NCI-H1105 treated with DMSO at 0.1 percent for 48 hours (cell line): ENCODE data around the gene GRID2.
"Not testable (repeated sequence)": the region's sequence is repeated elsewhere in the genome, so short reads cannot be mapped to it uniquely, and the experiment has no call there.

Source experiments
- DNase-seq: peaks from one replicate; lab custom pipeline; 2025; lab: John Stamatoyannopoulos, UW

Gene GRID2

DNA sequence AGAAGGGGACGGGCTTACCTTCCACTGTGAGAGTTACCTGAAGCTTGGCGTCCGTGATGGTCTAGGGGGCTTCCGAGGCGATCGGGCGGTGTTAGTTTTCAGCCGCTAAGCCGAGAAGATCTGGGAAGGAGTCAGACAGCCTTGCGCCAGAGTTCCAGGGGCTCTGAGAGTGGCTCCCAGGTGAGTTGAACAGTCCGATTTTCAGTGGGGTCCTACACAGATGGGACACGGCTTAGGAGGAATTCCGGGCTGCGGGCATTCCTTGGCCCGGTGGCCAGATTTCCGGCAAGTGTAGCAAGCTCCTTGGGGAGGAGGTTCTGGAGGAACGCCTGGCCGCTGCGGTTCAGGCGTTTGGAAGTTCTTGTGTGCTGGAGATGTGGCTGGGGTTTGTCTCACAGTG is 138.4 kb downstream of the GRID2 start:
- DNase-seq = not testable (repeated sequence)

DNA sequence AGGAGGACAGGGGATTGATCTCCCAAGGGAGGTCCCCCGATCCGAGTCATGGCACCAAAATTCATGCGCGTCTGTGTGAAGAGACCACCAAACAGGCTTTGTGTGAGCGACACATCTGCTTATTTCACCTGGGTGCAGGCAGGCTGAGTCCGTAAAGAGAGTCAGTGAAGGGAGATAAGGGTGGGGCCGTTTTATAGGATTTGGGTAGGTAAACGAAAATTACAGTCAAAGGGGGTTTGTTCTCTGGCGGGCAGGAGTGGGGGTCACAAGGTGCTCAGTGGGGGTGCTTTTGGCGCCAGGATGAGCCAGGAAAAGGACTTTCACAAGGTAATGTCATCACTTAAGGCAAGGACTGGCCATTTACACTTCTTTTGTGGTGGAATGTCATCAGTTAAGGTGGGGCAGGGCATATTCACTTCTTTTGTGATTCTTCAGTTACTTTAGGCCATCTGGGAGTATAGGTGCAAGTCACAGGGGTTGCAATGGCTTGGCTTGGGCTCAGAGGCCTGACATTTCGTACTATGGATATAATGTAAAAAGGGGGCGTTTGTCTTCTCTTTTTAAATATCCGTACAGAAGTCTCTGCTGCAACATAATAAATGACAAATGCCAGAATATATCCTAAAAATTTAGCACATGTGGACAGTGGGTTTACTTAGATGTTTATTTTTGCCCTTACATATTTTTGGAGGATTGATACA is 140.5 kb downstream of the GRID2 start:
- DNase-seq = not testable (repeated sequence)

DNA sequence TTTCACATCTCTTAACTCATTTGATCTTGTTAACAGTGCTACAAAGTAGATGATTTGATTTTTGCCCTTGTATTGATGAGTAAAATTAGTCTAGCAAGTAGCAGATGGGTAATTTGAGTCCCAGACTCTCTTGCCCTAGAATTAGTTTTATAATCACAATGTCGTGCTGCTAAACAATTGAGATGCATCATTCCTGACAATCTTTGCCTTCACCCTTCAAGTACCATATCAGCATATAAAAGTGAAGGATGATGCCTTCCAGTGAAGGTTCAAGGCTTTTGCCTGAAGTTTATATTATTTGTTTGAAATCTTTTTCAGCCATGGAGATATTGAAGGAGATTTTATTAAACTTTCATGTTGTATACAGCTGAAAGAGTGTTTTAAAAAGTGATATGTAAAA is 141.4 kb downstream of the GRID2 start:
- DNase-seq = no peak

DNA sequence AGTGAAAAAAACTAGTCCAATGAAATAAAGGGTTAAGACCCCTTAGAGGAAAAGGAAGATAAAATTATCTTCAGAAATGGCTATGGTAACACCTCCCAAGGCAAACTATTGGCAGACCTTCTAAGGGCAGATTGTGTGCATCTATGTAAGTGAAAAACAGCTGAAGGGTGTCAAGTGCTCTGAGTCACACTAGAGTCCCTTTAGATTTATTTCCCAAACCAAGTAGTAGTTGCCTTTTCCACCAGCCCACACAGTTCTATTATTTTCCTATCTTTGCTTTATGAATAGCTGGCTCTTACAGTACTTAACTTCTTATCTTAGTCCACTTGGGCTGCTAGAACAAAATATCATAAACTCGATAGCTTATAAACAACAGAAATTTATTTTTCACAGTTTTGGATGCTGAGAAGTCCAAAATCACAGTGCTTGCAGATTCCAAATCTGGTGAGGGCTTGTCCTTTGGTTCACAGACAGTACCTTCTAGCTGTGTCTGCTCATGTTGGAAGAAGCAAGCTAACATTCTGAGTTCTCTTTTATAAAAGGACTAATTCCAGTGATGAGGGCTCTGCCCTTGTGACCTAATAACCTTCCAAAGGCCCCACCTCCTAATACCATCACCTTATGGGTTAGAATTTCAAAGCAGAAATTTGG is 143.6 kb downstream of the GRID2 start:
- DNase-seq = no peak

DNA sequence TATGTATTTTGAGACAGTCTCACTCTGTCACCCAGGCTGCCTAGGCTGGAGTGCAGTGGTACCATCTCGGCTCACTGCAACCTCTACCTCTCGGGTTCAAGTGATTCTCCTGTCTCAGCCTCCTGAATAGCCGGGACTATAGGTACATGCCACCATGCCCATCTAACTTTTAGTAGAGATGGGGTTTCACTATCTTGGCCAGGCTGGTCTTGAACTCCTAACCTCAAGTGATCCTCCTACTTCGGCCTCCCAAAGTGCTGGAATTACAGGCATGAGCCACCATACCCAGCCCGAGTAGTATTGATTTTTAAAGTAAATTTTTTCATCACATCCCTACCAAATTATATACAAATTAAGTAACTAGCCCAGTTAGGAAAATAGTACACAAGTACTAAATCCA is 144.4 kb downstream of the GRID2 start:
- DNase-seq = not testable (repeated sequence)

DNA sequence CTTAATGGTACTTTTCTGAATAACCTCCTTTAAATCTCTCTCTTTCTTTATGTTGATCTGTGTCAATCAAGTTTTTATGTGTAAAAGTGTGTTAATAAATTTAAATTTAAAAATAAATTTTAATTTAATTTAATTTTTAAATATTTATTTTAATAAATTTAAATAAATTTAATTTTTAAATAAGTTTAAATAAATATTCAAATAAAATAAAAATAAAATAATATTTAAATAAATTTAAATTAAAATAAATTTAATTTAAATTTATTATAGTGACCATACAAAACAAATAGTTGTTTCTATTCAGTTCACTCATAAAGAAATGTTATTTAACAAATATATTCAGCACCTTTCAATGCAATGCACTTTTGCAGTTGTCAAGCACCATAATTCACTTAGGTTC is 146.9 kb downstream of the GRID2 start:
- DNase-seq = no peak

DNA sequence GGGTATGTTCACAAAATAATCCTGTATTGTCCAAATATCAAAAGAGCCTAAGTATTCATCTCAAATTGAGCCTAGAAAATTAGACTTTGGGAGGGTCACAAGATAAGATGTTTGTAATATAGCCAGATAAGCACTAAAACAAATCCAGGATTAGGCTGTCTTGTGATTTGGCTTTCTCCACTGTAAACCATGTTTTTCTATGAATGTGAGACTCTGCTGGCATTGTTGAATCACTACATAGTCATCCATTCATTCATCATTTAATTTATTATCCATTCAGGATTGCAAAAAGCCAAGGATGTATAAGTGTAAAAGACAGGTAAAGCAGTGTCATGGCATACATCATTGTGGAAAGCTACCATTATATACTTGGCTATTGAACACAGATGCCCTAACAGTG is 148.0 kb downstream of the GRID2 start:
- DNase-seq = no peak

DNA sequence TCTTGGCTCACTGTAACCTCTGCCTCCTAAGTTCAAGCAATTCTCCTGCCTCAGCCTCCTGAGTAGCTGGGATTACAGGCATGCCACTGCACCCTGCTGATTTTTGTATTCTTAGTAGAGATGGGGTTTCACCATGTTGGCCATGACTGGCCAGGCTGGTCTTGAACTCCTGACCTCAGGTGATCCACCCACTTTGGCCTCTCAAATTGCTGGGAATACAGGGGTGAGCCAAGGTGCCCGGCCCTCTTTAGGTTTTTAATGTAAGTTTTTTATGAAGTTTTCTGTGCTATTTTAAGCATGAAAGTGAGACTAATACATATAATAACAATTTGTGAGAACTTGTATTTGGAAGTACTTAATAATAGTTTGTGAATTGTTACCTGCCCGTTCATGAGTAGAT is 148.6 kb downstream of the GRID2 start:
- not testable (repeated sequence) for DNase-seq

DNA sequence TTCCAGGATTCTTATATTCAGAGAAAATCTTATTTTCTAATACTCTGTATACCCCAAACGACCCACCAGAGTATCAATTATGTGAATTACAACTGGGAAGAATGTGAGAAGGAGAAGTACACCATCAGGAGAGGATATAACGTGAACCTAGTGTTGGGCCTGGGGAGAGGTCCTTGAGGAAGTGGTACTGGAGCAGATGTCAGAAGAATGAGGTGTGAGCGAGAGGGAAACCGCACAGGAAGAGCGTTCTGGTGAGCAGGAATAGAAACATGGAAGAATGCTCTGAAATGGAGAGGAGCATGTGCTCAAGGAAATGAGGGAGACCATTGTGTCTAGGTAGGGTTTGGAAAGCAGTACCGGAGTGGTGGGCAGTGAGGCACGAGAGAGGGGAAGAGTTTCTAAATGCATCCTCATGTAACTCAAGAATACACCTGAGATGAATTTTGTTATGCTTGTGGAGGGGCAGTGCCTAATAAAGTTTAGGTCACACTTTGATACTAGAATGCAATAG is 151.6 kb downstream of the GRID2 start:
- no peak for DNase-seq

DNA sequence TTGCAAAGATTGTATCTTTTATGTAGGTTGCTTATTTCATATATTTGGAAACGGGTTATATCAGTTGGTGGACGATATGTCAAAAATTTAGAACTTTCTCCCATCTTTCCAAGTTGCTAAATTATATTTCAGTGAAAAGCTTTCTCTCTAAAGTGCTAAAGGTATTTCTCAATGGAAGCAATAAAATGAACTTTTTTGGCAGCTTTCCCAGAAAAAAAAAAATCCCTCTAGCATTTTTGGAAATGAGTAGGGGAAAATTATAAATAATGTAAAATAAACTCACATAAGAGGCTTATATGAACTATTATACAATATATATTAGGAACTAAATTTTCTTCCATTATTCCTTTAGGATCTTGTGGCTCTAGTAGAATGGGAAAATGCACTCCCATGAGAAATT is 152.2 kb downstream of the GRID2 start:
- DNase-seq = peak; percentile 2

DNA sequence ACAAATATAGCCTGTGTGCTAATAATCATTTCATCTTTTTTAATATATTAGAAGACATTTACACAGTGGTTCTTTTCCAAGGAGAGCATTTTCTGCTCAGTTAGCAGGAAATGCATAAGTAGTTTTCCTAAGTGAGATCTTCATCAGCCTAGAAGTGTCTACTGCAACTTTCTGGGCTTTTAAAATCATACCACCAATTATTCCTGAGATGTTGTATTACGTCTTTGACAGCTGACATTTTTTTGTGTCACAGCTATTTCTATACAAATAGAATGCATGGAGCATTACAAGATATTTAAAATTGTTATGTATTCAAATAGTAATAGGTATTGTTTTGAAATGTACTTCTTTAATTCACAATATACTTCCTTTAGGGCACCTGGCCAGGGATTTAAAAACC is 158.0 kb downstream of the GRID2 start:
- no peak for DNase-seq

DNA sequence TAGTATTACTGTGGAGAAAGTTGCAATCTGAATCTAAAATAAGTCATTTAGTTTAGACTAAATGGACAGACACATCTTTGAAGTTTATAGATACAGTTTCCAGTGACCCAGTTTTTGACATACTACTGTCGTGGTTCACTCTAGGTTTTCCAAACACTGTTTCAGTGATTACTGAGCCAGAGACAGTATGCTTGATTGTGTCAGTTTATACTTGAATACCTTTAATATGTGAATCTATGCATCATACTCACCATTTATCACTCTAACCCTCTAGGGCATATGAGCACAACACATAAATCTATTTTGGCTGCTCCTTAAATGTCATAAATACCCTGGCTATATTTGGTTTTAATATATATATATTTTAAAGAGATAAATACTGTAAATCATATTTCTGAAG is 173.5 kb downstream of the GRID2 start:
- no peak for DNase-seq

DNA sequence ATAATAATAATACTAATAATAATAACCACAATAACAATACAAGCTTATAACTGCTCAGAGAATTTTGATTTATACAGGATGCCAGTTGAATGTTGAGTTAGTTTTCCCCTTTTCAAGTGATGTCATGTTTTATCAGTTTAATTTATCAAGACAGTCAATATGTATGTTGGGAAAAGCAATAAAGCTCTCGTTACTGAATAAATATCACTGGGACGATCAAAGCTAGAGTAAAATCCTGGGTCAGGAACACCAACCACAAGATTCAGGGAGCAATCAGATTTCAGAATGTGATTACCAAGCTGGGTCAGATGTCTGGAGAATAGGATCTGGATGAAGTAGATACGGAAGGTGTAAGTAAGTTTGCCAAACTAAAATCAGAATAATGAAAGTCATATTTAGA is 179.6 kb downstream of the GRID2 start:
- no peak for DNase-seq

DNA sequence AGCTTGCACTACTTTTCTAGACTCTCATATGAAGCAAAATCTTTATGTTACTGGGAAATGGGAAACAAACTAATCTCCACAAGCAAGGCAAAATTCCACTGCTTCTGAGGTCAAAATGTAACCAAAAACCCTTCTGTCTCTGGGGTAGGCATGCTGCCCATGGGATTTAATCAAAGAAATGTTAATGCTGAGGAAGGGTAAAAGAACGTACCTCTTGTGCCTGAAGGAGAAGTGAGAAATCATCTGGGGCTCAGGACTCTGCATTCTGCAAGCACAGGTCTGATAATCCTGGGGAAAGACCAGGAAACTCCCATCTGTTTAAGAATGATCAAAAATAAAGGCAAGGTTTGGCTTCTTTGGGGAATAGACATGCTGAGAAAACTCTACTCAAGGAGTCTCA is 184.7 kb downstream of the GRID2 start:
- DNase-seq = no peak

DNA sequence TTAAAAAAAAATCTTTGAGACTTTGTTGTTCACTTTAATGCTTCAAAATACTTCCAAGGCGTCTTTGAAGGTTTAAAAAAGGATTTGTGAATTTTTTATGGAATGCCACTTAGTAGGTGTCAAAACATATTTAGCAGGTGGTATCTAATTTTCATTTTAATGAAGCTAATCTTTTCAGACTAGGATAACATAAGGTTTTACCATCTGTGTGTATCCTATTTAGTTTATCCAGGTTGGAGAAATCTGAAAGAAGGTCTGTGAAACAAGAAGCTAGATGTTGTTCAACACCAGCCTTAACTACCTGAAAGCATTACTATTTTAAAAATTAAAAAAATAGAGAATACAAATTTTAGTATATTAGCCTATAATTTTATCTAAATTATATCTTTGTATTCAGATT is 193.4 kb downstream of the GRID2 start:
- DNase-seq = no peak

DNA sequence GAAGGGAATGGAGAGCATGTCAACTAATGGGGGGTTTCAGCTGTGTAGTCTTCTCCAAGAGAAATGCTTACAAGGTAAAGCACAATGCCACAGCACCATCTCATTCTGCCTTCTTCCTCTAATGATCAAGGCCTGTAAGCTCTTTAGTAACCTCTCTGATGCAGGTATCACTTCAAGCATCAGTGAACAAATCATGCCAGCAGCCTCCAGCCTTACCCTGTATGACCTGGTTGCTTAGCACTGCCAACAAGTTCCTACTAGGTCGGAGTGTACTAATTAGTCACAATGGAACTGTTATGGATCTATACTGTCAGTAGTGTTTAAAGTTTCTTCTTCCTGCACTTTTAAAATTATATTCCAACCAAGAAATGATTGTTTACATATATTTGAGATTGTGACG is 197.7 kb downstream of the GRID2 start:
- peak; percentile 9 for DNase-seq

DNA sequence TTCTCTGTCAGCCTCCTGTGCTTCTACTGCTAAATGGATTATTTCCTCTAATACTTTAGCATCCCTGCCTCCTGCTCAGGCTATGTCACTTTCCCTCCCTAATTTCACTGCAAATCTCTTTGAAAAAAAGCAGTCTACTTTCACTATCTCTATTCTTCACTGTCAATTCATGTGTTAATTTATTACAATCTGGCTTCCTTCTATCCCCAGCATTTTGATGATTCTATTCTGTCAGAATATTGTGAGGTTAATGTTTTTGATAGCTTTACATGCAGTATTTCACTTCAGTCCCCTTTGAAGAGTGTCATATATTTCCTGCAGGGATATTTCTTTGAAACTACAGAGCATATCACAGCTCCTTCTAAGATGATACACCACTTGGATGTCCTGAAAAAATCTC is 203.2 kb downstream of the GRID2 start:
- DNase-seq = no peak

DNA sequence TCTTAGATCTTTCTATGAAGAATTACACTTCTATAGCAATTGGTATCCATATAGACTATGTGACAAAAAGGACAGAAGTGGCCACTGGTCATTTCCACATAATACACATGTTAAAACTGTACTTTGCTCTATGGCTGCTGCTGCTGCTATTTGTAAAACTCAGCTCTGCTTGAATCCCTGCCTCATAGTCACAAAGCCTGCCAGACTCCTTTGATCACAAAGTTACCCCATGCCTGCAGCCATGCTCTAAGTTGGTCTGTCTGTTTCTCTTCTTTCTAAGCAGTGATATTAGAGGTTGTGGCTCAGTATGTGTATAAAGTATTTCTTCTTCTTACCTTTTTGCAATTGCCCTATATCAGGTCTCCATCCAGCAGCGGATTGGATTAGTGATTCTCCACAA is 210.9 kb downstream of the GRID2 start:
- DNase-seq = no peak

DNA sequence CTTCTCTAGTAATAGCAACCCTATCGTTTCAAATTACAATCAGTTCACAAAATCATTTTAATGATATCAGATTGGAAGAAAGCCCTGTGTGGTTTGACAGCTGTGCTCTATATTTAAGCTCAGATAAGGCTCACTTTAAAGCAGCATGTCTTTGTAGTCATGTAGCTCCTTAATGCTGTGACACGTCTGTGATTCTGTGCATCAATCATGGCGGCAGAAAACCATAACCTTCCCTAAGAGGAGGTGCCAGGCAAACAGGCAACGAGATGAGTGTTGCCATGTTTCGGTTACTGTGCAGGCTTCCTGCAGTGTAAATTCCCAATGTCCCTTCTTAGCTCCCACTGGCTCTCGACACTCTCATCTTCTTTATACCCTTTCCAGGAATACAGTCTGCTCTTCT is 212.7 kb downstream of the GRID2 start:
- DNase-seq = no peak

DNA sequence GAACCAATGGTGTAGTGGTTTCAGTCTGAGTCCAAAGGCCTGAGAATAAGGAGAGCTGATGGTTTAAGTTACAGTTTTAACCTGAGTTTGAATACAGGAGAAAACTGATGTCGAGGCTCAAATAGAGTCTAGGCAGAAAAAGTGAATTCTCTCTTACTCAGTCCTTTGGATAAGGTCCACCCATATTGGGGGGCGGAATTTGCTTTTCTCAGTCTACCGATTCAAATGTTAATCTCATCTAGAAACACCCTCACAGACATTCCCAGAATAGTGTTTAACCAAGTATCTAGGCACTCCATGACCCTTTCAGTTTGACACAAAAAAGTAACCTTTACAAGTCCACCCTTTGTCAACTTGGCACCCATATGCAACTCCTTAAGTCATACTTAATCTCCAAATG is 216.0 kb downstream of the GRID2 start:
- no peak for DNase-seq

DNA sequence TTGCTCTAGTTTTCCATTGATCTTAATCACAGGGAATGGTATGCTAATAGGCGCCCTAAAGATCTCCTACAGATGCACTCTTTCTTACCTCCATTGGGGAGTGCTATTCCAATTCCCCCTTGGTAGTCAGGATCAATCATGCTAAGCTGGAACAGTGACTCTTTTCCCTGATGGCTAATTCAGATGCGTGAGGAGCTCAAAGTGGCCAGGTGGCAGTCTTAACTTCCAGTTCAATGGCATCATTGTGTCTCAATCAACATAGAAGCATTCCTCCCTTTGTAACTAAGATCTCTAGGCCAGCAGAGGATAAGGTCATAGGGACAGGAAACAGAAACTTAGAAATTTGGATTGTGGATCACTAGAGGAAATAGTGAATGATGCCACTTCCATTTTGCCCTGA is 216.8 kb downstream of the GRID2 start:
- no peak for DNase-seq

DNA sequence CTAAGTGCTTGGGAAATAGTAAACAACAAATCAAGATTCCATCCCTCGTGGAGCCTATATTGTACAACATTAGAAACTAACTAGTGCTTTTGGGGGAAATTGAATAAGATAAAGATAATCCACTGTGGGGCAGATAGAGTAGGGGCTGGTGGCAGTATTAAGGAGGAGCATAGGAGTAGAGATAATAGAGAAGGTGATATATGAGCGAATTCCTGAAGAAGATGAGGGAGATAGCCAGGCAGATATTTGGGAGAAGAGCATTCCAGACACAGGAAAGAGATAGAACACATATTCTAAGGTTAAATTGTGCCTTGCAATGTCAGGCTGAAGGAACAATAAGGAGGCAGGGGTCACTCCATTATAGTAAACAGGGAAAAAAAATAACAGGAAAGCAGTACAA is 218.2 kb downstream of the GRID2 start:
- DNase-seq = no peak

DNA sequence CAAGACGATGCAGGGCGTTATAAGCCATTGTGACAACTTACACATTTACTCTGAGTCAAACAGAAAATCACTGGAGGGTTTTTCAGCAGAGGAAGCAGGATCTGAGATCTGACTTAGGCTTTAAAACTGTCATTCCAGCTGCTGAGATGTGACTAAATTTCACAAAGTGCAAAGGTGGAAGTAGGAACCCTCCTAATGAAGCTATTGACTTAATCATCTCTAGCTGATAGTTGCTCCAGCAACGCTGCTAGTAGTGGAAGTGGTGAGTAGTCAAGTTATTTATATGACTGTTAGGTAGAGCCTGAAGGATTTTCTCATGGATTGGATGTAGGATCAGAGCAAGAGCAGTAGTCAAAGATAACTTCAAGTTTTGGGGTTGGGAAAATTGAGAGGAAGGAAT is 218.6 kb downstream of the GRID2 start:
- DNase-seq = no peak

DNA sequence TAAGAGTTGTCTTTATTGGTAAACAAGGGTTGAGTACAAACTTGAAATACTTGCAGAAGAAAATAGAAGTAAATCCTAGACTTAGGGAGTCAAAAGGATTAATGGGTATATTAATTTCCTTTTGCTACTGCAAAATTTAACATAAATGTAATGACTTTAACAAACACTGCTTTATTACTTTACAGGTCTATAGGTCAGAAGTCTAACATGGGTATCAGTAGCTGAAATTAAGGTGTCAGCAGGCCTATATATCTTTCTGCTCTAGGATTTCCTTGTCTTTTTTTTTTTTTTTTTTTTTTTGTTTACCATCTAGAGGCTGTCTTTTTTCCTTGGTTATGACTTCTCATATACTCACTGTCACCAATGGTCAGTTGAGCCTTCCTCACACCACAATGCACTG is 220.4 kb downstream of the GRID2 start:
- DNase-seq = no peak
